CD14-positive monocyte (primary cell): ENCODE measurements around the gene ADGRL3. TPM values are rescaled to one million over a fixed set of nuclear protein-coding genes. Genes with fewer than 3 reads are reported as not detected.

Experiments
- DNase-seq, 3 donors: peaks; one replicate each; pipeline ENCODE4 v3.0.0-alpha.2; 2011 to 2022
- H2AFZ ChIP-seq: 2 replicates; pipeline ENCODE4 v1.6.0; 2012; ENCODE audit warnings: mild to moderate bottlenecking, low read depth, low read length, inconsistent platforms; ENCODE audit not compliant: insufficient read depth, poor library complexity, severe bottlenecking
- H3K27ac ChIP-seq, 2 donors: 1 replicate in 1 of 2; 2 replicates in 1 of 2; pipeline ENCODE4 v1.5.1; 2012 to 2013; ENCODE audit warnings: low read length in 2 of 2, control low read depth in 1 of 2, inconsistent platforms in 1 of 2, low read depth in 1 of 2, mild to moderate bottlenecking in 1 of 2
- H3K27me3 ChIP-seq, 2 donors: one replicate each; pipeline versions ENCODE4 v1.6.0 to v1.6.1; 2011 to 2013; ENCODE audit warnings: low read length in 2 of 2; ENCODE audit not compliant: control insufficient read depth in 2 of 2, insufficient read depth in 2 of 2
- H3K36me3 ChIP-seq, 2 donors: replicated peaks in 1 of 2; 1 replicate in 1 of 2; 2 replicates in 1 of 2; pipeline versions ENCODE4 v1.5.1 to v1.6.1; 2012 to 2013; ENCODE audit warnings: low read length in 2 of 2, control low read depth in 1 of 2, inconsistent platforms in 1 of 2, mild to moderate bottlenecking in 1 of 2; ENCODE audit not compliant: insufficient read depth in 2 of 2, control insufficient read depth in 1 of 2
- H3K4me1 ChIP-seq, 2 donors: 1 replicate in 1 of 2; 2 replicates in 1 of 2; pipeline versions ENCODE4 v1.5.1 to v1.6.1; 2012 to 2013; ENCODE audit warnings: low read length in 2 of 2, control low read depth in 1 of 2, inconsistent platforms in 1 of 2, mild to moderate bottlenecking in 1 of 2, moderate library complexity in 1 of 2; ENCODE audit not compliant: insufficient read depth in 2 of 2, control insufficient read depth in 1 of 2
- H3K4me2 ChIP-seq: replicated peaks from 2 replicates; pipeline ENCODE3; 2012; ENCODE audit warnings: low read length, moderate library complexity, mild to moderate bottlenecking; ENCODE audit not compliant: poor library complexity, severe bottlenecking; ENCODE audit errors: extremely low read depth
- H3K4me3 ChIP-seq, 3 experiments: fragments of 200-600 bp in 1 of 3; sonication (generic) in 1 of 3; replicated peaks in 1 of 3; 1 replicate in 2 of 3; 2 replicates in 1 of 3; pipeline ENCODE4 v1.5.1; 2011 to 2013; ENCODE audit warnings: low read length in 3 of 3, mild to moderate bottlenecking in 3 of 3, control low read depth in 2 of 3, low read depth in 2 of 3, inconsistent platforms in 1 of 3, moderate library complexity in 1 of 3
- H3K79me2 ChIP-seq: 2 replicates; pipeline ENCODE4 v1.6.0; 2012; ENCODE audit warnings: mild to moderate bottlenecking, control low read depth, inconsistent platforms, low read length, moderate library complexity; ENCODE audit not compliant: insufficient read depth
- H3K9ac ChIP-seq: 2 replicates; pipeline ENCODE4 v1.6.0; 2017; ENCODE audit warnings: low read length, mild to moderate bottlenecking; ENCODE audit not compliant: insufficient read depth, poor library complexity, severe bottlenecking
- H3K9me3 ChIP-seq, 2 donors: replicated peaks in 1 of 2; 1 replicate in 1 of 2; 2 replicates in 1 of 2; pipeline versions ENCODE4 v1.5.1 to v1.6.1; 2012 to 2013; ENCODE audit warnings: low read length in 2 of 2, control low read depth in 1 of 2; ENCODE audit not compliant: control insufficient read depth in 1 of 2, insufficient read depth in 1 of 2
- H4K20me1 ChIP-seq: 2 replicates; pipeline ENCODE4 v1.6.0; 2012; ENCODE audit warnings: mild to moderate bottlenecking, low read length, control low read depth, moderate library complexity; ENCODE audit not compliant: insufficient read depth
- H3K27ac Mint-ChIP-seq, 7 donors: one replicate each; pipeline ENCODE4 v1.8.0; 2020; ENCODE audit warnings: mild to moderate bottlenecking in 7 of 7, mixed read lengths in 7 of 7, moderate library complexity in 6 of 7, inconsistent platforms in 2 of 7
- H3K27me3 Mint-ChIP-seq, 3 donors: one replicate each; pipeline ENCODE4 v1.8.0; 2021 to 2022; ENCODE audit warnings: low read depth in 3 of 3, mild to moderate bottlenecking in 3 of 3, mixed read lengths in 3 of 3, moderate library complexity in 3 of 3, inconsistent platforms in 1 of 3
- H3K36me3 Mint-ChIP-seq, 2 donors: one replicate each; pipeline ENCODE4 v1.8.0; 2020; ENCODE audit warnings: mixed read lengths in 2 of 2, inconsistent platforms in 1 of 2, mild to moderate bottlenecking in 1 of 2
- H3K4me1 Mint-ChIP-seq: one replicate; pipeline ENCODE4 v1.8.0; 2020; ENCODE audit warnings: mild to moderate bottlenecking, mixed read lengths
- H3K4me3 Mint-ChIP-seq, 2 donors: one replicate each; pipeline ENCODE4 v1.8.0; 2020; ENCODE audit warnings: mild to moderate bottlenecking in 2 of 2, mixed read lengths in 2 of 2, moderate library complexity in 1 of 2
- H3K9me3 Mint-ChIP-seq, 7 donors: one replicate each; pipeline ENCODE4 v1.8.0; 2020 to 2022; ENCODE audit warnings: mixed read lengths in 7 of 7, mild to moderate bottlenecking in 6 of 7, moderate library complexity in 6 of 7, inconsistent platforms in 2 of 7
- CTCF ChIP-seq: fragments of 200-600 bp; IDR thresholded peaks from one replicate; pipeline ENCODE4 v1.8.0; 2022; ENCODE audit warnings: antibody characterized with exemption, mild to moderate bottlenecking
- WGBS: methylation state at CpG from one replicate; pipeline ENCODE4 v1.1.5; 2013; ENCODE audit warnings: missing lambda C conversion rate; ENCODE audit not compliant: insufficient coverage; 5-methylcytosine and 5-hydroxymethylcytosine counted together
- intact Hi-C, 2 donors: fragments of 100-400 bp; cut with micrococcal nuclease; formaldehyde crosslinking; loops; one replicate each; pipeline versions ENCODE4 v1.15.0 to v1.15.1; 2023
- polyA plus RNA-seq, 3 donors: library from polyadenylated mRNA; depleted of rRNA in 1 of 3; unstranded in 2 of 3; stranded (reverse) in 1 of 3; fragments of 300-500 nt in 2 of 3; fragments of >200 nt in 1 of 3; fragmentation: Illumina TruSeq in 2 of 3; gene quantifications; 1 replicate in 2 of 3; 2 replicates in 1 of 3; pipeline ENCODE4 v1.2.3, GENCODE V29; 2012 to 2021

The ADGRL3 gene
- polyA plus RNA-seq, 3 donors: not detected

- H3K36me3 Mint-ChIP-seq: no peaks in the 10 kb centered on the region
- Histone ChIP-seq H3K9ac (no peak overlapping the region), H3K79me2 (no peaks in the 10 kb centered on the region), H2AFZ (no peak overlapping the region), H4K20me1 (no peaks in the 10 kb centered on the region), H3K27me3 (no peaks in the 10 kb centered on the region), H3K36me3 (no peaks in the 10 kb centered on the region), H3K4me3 (no peak overlapping the region), H3K4me1 (no peaks in the 10 kb centered on the region), H3K9me3 (no peaks in the 10 kb centered on the region), H3K4me2 (no peak overlapping the region), H3K27ac (no peak overlapping the region)
- WGBS: 100% methylated on average over 2 of the region's 2 CpGs
- no peak overlapping the region for H3K4me3 Mint-ChIP-seq
- no peaks in the 10 kb centered on the region for H3K4me1 Mint-ChIP-seq
- intact Hi-C loops: no loop called here
- no peak for TF ChIP-seq CTCF
- no peaks in the 10 kb centered on the region for H3K27me3 Mint-ChIP-seq
- no peak overlapping the region for H3K27ac Mint-ChIP-seq
- peaks cover 0 to 4% (median 2%) of the 10 kb centered on the region in 7 donors for H3K9me3 Mint-ChIP-seq
- DNase-seq: no peak
Observed at GRCh38 chr4:61160478-61160877, 39.6 kb upstream of the ADGRL3 start.

GRCh38 chr4:61162116-61162515 lies 38.0 kb upstream of the ADGRL3 start:
- H3K27ac Mint-ChIP-seq: no peak overlapping the region
- peaks cover 0 to 4% (median 2%) of the 10 kb centered on the region in 7 donors for H3K9me3 Mint-ChIP-seq
- H3K36me3 Mint-ChIP-seq: no peaks in the 10 kb centered on the region
- Histone ChIP-seq H3K27me3 (no peaks in the 10 kb centered on the region), H3K36me3 (no peaks in the 10 kb centered on the region), H3K9ac (no peak overlapping the region), H3K4me1 (no peaks in the 10 kb centered on the region), H4K20me1 (no peaks in the 10 kb centered on the region), H3K4me2 (no peak overlapping the region), H2AFZ (no peak overlapping the region), H3K79me2 (no peaks in the 10 kb centered on the region), H3K27ac (no peak overlapping the region), H3K9me3 (no peaks in the 10 kb centered on the region), H3K4me3 (no peak overlapping the region)
- no peak for TF ChIP-seq CTCF
- no peak overlapping the region for H3K4me3 Mint-ChIP-seq
- H3K4me1 Mint-ChIP-seq: no peaks in the 10 kb centered on the region
- WGBS: no CpG with 5 or more reads among the region's 1 CpG
- intact Hi-C loops: no loop called here
- no peak for DNase-seq
- no peaks in the 10 kb centered on the region for H3K27me3 Mint-ChIP-seq
